ENCODE data around the gene FALEC.
A peak's percentile ranks its signal among the peaks of the same experiment; 100 is the strongest.

FALEC gene

DNA sequence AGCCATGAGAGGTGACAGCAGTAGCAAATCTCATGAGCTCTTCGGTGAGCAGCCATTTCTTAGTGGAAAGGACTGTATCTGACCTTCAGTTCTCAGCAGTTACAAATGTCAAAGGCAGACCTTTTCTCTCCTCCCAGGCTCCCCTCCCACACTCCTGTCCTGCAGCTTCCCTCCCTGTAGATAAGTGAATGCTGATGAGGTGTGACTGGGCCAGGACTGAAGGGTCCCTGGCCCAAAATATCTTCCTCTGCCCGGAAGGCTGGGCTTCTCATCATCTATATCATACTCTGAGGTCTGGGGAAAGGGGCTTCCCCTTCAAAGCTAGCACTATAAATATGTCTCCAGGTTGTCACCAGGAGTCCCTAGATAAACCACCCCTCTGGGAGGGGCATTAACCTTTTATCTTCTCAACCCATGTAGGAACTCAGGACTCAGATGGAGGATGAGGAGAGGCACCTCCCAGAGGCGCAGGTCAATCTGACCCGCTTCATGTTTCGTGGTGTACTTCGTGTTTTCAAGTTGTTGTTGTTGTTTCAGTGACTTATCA, 30.0 kb downstream of the FALEC start:
- DNase-seq (ENCODE audit: low spot score) = no peak

DNA sequence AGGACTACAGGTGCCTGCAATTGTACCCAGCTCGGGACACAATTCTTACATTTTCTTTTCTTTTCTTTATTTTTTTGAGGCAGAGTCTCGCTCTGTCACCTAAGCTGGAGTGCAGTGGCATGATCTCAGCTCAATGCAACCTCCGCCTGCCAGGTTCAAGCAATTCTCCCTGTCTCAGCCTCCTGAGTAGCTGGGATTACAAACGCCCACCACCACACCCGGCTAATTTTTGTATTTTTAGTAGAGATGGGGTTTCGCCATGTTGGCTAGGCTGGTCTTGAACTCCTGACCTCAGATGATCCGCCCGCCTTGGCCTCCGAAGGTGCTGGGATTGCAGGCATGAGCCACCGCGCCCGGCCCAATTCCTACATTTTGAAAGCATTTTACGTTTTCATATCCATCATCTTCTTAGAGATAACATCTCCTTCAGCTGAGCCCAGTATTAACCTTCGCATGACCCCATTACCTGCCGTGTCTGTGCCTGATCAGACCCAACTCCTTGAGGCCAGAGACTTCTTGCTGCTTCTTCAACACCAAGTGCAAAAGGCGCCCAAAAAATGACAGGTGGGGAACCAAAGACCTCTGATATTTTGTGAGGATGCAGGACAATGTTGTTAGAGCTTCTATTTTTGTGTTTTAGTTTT, 30.9 kb downstream of the FALEC start:
- DNase-seq (ENCODE audit: low spot score) = no peak

DNA sequence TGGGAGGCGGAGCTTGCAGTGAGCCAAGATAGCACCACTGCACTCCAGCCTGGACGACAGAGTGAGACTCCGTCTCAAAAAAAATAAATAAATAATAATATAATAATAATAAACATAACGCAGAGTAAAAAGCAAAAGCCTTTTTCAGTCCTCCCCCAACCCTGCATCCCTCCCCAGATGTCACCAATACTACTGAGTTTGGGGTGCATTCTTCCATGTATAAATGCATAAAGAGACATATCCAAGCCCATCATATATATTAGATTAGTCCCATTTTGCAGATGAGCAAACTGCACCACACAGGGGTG, 32.7 kb downstream of the FALEC start:
- DNase-seq (ENCODE audit: low spot score) = no peak

DNA sequence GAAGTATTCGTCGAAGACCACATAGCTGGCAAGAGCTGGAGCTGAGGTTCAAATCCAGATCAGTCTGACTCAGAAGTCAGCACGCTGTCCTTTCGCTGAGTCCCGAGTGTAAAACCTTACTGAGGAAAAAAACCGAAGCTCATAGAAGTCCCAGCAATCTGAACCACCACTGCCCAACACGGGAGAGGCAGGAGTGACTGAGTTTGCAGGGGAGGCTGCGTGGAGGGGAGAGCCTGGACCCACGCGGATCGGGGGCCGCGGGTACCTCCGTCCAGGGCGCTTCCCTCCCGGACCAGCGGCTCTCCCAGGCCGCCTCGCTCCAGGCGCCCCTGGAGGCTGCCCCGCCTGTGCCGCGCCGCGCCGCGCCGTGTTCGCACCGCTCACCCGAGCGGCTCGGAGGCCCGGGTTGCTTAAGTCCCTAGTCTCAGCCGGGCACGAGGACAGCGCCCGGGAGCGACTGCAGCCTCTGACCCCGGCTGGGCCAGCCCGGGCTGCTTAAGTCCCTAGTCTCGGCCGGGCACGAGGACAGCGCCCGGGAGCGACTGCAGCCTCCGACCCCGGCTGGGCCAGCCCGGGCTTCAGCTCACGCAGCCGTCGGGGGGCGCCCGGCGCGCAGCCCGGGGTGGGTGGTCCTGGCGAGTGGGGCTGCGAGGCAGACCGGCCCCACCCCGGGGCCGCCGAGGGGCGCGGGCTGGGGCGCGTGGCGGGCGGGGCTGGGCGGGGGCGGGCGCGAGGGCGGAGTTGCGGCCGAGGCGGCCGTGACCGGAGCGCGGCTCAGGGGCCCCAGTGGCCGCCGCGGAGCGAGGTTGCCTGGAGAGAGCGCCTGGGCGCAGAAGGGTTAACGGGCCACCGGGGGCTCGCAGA, 33.3 kb downstream of the FALEC start, which contains the start of gene ADAMTSL4:
Gene ADAMTSL4 (plus strand): TSS at position 777 of the 864 bp plus-strand sequence. CDS start 2,881 bp downstream, outside the sequence.
- no peak for DNase-seq (ENCODE audit: low spot score)

DNA sequence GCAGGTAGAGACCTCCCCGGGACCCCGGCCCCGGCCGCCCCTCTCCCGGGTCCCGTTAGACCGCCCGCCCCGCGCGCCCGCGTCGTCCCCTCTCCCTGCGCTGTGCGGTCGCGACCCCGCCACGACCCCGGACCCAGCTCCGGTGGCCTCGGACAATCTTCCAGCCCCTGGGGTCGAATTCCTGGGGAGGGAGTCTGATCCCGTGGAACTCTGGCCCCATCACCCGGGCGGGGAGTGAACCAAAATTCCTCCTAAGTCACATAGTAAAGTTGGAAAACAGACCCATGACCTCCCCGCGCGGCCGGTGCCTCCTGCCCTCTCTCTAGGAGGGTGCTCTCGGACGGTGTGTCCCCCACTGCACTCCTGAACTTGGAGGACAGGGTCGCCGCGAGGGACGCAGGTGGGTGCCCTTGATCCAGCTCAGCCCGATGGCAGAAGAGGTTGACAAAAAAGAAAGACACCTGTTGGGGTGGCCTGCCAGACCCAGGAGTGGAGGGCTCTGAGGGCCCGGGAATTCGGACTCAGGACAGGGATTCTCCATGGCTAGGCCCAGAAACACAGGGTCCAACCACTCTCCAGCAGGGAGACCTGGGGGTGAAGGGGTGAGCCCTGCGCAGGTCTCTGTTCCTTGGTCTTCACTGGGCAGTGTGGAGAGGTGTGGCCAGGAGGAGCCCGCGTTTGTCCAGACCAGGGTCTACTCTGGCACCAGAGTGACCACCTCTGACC, 34.1 kb downstream of the FALEC start:
- no peak for DNase-seq (ENCODE audit: low spot score)

DNA sequence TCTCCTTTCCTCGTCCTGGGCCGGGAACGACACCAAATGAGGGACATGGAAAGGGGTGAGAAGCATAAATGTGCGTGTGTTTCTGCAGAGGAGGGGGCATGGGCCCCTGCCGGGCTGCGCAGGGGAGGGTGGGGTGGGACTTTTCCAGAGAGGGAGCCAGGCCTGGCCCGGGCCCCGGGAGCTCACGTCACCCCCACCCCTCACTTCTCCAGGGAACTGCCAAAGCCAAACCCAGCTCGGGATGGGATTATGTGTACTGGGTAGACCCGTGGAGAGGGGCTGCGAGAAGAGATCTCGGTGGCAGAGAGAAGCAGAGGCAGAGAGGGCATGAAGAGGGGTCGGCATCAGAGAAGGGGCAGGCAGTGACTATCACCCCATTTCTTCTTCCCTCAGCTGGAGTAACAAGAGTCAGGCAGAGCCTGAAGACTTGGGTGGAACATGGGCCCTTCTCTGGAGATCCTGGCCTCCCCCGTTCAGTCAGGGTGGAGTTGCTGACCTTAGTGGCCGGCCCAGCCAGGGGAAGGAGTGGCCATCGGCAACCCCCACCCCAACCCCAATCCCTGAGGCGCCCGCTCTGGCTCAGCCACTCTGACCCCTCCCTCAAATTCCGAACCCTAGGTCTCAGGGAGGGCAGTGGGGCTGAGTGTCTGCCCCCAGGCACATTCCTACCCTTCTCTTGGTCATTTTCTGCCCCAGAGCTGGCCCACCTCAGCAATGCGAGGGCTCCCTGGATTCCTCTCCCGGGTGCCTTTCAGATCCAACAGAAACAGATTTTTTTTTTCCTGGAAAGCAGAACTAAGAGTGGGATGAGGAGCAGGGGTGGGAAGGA, 34.9 kb downstream of the FALEC start:
- DNase-seq (ENCODE audit: low spot score) = no peak

DNA sequence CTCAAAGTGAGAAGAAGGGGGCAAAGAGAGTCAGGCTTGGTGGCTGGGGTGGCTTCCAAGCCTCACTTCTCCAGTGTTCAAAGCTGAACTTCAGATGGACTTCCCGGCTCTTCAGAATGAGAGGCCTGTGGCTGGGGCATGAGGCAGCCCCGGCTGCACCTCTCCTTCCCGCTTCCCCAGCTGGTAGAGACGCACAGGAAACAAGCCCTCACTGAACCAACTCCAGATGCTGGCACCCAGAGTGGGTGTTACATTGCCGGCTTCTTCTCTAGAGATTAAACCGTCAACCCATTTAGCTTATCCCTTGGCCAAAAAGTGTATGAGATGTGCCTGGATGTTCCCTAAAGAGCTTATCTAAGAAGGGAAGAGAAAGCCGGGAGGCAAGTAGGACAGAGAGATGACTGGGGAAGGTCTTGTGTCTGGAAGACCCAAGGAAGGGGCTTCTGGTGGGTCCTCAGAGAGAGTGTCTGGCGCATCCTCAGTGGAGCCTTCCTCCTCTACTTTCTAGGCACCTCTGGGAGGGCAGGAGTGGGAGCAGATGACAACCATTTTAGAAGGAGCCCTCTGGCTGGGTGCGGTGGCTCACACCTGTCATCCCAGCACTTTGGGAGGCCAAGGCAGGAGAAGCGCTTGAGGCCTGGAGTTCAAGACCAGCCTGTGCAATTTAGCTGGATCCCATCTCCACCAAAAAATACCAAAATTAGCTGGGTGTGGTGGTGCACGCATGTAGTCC, 35.7 kb downstream of the FALEC start:
- no peak for DNase-seq (ENCODE audit: low spot score)

DNA sequence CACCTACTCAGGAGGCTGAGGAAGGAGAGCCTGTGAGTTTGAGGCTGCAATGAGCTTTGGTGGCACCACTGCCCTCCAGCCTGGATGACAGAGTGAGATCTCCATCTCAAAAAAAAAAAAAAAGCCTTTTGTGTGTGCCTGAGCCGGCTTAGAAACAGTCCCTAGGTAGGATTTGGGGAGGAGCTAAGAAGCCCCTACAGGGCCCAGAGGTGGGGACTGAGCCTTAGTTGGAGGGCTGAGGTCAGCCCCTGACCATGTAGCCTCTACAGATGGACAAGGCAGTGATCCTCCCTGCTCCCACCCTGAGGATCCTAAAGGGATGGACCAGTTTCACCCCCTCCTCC, 36.2 kb downstream of the FALEC start:
- no peak for DNase-seq (ENCODE audit: low spot score)

DNA sequence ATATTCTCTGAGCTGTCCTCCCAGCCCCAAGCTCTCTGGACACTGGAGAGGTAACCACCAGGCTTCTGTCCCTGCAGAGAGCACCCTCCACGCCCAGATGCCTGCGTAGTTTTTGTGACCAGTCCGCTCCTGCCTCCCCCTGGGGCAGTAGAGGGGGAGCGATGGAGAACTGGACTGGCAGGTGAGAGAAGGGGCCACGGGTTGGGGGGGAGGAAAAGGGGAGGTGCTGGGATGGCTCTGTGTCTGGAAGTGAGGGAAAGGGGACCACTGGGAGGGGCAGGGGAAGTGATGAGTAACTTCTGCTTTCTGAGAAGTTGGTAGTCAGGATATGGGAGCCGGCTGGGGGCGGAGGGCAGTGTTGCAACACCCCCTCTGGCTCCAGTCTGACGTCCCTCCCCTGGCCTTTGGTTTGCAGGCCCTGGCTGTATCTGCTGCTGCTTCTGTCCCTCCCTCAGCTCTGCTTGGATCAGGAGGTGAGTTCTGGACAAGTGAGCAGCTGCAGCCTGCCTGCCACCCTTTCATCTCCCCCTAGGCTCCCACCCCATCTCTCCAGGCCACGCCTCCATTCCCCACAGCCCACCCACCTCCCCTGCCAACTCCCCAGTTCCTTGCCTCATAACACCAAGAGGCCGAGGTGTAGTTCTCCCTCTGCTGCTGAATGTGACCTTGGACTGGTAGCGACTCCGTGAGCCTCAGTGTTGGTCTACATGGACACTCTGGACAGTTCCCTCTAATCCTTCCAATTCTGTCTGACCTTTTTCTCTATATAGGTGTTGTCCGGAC, 36.8 kb downstream of the FALEC start:
- DNase-seq (ENCODE audit: low spot score) = peak; percentile 58

DNA sequence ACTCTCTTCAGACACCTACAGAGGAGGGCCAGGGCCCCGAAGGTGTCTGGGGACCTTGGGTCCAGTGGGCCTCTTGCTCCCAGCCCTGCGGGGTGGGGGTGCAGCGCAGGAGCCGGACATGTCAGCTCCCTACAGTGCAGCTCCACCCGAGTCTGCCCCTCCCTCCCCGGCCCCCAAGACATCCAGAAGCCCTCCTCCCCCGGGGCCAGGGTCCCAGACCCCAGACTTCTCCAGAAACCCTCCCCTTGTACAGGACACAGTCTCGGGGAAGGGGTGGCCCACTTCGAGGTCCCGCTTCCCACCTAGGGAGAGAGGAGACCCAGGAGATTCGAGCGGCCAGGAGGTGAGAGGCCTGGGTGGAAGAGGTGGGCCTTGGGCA, 37.3 kb downstream of the FALEC start:
- no peak for DNase-seq (ENCODE audit: low spot score)

DNA sequence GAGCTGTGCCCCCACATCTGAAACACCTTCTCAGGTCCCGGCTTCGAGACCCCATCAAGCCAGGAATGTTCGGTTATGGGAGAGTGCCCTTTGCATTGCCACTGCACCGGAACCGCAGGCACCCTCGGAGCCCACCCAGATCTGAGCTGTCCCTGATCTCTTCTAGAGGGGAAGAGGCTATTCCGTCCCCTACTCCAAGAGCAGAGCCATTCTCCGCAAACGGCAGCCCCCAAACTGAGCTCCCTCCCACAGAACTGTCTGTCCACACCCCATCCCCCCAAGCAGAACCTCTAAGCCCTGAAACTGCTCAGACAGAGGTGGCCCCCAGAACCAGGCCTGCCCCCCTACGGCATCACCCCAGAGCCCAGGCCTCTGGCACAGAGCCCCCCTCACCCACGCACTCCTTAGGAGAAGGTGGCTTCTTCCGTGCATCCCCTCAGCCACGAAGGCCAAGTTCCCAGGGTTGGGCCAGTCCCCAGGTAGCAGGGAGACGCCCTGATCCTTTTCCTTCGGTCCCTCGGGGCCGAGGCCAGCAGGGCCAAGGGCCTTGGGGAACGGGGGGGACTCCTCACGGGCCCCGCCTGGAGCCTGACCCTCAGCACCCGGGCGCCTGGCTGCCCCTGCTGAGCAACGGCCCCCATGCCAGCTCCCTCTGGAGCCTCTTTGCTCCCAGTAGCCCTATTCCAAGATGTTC, 38.0 kb downstream of the FALEC start:
- no peak for DNase-seq (ENCODE audit: low spot score)

DNA sequence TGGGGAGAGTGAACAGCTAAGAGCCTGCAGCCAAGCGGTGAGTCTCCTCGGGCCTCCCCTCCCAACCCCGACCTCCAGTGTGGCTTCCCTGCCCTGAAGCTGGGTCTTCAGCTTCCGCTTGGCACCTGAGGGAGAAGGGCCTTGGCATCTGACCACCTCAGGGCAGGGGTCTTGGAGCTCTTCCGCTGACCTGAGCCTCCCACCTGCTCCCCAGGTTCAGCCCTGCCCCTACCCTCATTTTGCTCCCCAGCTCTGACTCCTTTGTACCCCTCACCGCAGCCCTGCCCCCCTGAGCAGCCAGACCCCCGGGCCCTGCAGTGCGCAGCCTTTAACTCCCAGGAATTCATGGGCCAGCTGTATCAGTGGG, 38.5 kb downstream of the FALEC start:
- DNase-seq (ENCODE audit: low spot score) = no peak

DNA sequence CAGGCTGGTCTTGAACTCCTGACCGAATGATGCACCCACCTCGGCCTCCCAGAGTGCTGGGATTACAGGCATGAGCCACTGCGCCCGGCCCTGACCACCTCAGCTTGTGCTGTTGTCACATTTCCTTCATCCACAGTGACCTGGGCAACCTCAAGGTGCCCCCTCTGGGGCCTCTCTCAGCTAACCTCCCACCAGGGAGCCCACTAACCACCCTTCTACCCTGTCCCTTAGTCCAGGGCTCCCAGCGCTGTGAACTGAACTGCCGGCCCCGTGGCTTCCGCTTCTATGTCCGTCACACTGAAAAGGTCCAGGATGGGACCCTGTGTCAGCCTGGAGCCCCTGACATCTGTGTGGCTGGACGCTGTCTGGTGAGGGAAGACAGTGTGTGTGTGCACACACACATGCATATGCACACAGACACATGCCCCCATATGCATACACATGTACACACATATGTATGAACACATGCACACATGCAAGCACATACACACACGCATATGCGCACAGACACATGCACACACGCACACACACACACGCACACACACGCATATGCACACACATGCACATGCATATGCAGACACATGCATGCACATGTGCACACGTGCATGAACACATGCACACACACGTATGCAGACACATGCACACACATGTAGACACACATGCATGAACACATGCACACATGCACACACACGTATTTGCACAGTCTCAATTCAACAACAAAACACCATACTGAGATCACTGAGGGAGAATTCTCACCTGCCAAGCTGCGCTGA, 39.8 kb downstream of the FALEC start:
- no peak for DNase-seq (ENCODE audit: low spot score)

DNA sequence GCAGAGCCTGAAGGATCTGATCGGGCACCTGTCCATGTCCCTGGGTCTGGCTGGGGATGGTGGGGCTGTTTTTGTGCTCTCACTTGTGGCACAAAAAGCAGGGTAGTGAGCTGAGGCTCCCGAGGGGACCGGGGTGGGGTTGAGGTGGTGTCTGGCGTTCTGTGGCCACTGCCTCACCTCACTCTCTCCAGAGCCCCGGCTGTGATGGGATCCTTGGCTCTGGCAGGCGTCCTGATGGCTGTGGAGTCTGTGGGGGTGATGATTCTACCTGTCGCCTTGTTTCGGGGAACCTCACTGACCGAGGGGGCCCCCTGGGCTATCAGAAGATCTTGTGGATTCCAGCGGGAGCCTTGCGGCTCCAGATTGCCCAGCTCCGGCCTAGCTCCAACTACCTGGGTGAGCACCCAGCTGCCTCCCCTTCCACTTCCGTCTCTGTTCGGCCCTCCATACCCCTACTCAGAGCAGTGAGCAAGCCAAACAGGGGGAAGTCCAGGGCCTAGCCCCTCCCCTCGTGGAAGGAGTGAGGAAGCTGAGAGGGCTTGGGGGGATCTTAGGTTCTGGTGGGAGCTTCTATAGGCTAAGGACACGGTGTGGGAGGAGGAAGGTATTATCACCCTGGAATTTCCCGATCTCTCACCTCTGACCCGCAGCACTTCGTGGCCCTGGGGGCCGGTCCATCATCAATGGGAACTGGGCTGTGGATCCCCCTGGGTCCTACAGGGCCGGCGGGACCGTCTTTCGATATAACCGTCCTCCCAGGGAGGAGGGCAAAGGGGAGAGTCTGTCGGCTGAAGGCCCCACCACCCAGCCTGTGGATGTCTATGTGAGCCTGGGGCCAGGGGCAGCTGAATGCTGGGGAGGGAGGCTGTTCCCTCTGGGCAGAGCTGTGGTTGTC, 40.7 kb downstream of the FALEC start:
- DNase-seq (ENCODE audit: low spot score) = no peak

DNA sequence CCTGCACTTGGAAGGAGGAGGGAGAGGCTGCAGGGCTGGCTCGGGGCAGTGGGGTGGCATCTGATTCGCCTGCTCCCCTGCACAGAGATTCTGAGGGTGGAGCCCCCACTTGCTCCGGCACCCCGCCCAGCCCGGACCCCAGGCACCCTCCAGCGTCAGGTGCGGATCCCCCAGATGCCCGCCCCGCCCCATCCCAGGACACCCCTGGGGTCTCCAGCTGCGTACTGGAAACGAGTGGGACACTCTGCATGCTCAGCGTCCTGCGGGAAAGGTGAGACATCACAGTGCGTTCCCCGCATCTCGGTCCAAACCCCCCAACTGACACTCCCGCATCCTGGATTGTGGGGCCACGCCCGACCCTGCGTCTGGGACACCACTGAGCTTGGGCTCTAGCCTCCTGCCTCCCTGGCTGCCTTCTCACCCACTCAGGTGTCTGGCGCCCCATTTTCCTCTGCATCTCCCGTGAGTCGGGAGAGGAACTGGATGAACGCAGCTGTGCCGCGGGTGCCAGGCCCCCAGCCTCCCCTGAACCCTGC, 41.6 kb downstream of the FALEC start:
- no peak for DNase-seq (ENCODE audit: low spot score)

DNA sequence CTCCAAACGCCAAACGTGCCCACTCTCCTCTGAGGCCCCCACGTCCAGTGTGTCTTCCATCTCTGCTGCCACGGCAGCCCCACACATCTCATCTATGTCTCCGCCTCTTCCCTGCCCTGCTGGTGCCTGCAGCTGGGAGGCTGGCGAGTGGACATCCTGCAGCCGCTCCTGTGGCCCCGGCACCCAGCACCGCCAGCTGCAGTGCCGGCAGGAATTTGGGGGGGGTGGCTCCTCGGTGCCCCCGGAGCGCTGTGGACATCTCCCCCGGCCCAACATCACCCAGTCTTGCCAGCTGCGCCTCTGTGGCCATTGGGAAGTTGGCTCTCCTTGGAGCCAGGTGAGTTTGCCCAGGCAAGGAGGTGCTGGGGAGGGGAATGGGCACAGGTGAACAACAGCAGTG, 42.3 kb downstream of the FALEC start:
- DNase-seq (ENCODE audit: low spot score) = no peak

DNA sequence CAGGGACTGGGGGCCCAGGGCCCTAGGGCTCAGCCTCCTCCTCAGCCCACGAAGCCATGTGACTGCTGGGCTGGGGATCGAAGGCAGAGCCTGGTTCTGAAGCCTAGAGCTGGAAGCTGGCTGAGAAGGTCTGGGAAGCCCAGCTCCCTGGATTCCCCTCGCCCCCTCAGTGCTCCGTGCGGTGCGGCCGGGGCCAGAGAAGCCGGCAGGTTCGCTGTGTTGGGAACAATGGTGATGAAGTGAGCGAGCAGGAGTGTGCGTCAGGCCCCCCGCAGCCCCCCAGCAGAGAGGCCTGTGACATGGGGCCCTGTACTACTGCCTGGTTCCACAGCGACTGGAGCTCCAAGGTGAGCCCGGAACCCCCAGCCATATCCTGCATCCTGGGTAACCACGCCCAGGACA, 42.8 kb downstream of the FALEC start:
- no peak for DNase-seq (ENCODE audit: low spot score)

All from pons (tissue), 1 donor.